ENCODE results near the gene KAT8. TPM values are rescaled to one million over a fixed set of nuclear protein-coding genes. Genes with fewer than 3 reads are reported as not detected.

Gene KAT8
- total and polyA plus RNA-seq, 12 donors: 51.9 to 107 (median 66.0) TPM

- 0% methylated on average over 69 of the region's 69 CpGs for WGBS, 2 donors
- H3K4me1 ChIP-seq: peaks cover 10 to 57% (median 42%) of the 10 kb centered on the region in 9 donors
- DNase-seq: peak; percentile 90 to 92
- H3K27ac ChIP-seq: peak within 1 kb of the TSS; percentile 89 to 99 (median 94)
- H3K36me3 ChIP-seq: peaks cover 0 to 31% (median 20%) of the 10 kb centered on the region in 9 donors
- peak; percentile 84 to 93 (median 90) for ATAC-seq
- intact Hi-C loops (cut with DNase I): loop anchor here in 6 of 10 donors (2.0 to 10.0 kb wide), 7 partner anchors 37 to 275 kb away; partner anchors contain the start of genes ARMC5 (in 3 of the 6), ZNF843 (in 3 of the 6), KAT8 (in 1 of the 6) and ZNF646 (in 1 of the 6)
- H3K27me3 ChIP-seq: no peaks in the 10 kb centered on the region
- H3K9me3 ChIP-seq: no peaks in the 10 kb centered on the region
- H3K4me3 ChIP-seq: peak within 1 kb of the TSS; percentile 71 to 94 (median 83)
- TF ChIP-seq, protein P1, sequence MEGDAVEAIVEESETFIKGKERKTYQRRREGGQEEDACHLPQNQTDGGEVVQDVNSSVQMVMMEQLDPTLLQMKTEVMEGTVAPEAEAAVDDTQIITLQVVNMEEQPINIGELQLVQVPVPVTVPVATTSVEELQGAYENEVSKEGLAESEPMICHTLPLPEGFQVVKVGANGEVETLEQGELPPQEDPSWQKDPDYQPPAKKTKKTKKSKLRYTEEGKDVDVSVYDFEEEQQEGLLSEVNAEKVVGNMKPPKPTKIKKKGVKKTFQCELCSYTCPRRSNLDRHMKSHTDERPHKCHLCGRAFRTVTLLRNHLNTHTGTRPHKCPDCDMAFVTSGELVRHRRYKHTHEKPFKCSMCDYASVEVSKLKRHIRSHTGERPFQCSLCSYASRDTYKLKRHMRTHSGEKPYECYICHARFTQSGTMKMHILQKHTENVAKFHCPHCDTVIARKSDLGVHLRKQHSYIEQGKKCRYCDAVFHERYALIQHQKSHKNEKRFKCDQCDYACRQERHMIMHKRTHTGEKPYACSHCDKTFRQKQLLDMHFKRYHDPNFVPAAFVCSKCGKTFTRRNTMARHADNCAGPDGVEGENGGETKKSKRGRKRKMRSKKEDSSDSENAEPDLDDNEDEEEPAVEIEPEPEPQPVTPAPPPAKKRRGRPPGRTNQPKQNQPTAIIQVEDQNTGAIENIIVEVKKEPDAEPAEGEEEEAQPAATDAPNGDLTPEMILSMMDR (IDR thresholded peaks at IDR 0.05): no peak
Observed at GRCh38 chr16:31179747-31180459, 62.4 kb downstream of the KAT8 start, which contains the start of gene FUS. Gene FUS, plus strand, starts transcription at chr16:31180139. Its CDS starts 76 bp downstream, at chr16:31180215.

Other genes starting within 250 kb of the KAT8 start
- 10 to 100 TPM; 24.2 to 31.3 (median 27.0) TPM for gene BCL7C, start 223.6 kb upstream of the KAT8 start, total RNA-seq
- 10 to 100 TPM; 30.5 to 68.8 TPM for gene BCL7C, start 223.6 kb upstream of the KAT8 start, polyA plus RNA-seq
- gene CTF1, start 221.1 kb upstream of the KAT8 start, total RNA-seq: 10 to 100 TPM in 9 of 10 donors, 1 to 10 TPM in 1; 8.6 to 28.2 (median 19.9) TPM
- 10 to 100 TPM in 1 of 2 donors, 1 to 10 TPM in 1; 6.5 to 10.4 TPM for gene CTF1, start 221.1 kb upstream of the KAT8 start, polyA plus RNA-seq
- 1 to 10 TPM; 4.1 to 8.7 (median 5.8) TPM for gene FBXL19, start 194.1 kb upstream of the KAT8 start, total RNA-seq
- 10 to 100 TPM in 1 of 2 donors, 1 to 10 TPM in 1; 5.4 to 14.1 TPM for gene FBXL19, start 194.1 kb upstream of the KAT8 start, polyA plus RNA-seq
- 10 to 100 TPM in 8 of 10 donors, 1 to 10 TPM in 2; 7.8 to 19.8 (median 11.4) TPM for gene ORAI3, start 168.6 kb upstream of the KAT8 start, total RNA-seq
- 10 to 100 TPM; 10.1 to 15.4 TPM for gene ORAI3, start 168.6 kb upstream of the KAT8 start, polyA plus RNA-seq
- 10 to 100 TPM in 2 of 10 donors, 1 to 10 TPM in 8; 7.5 to 11.4 (median 9.2) TPM for gene SETD1A, start 159.9 kb upstream of the KAT8 start, total RNA-seq
- gene SETD1A, start 159.9 kb upstream of the KAT8 start, polyA plus RNA-seq: 10 to 100 TPM in 1 of 2 donors, 1 to 10 TPM in 1; 5.8 to 11.2 TPM
- gene HSD3B7, start 132.5 kb upstream of the KAT8 start, total RNA-seq: 10 to 100 TPM in 1 of 10 donors, 1 to 10 TPM in 9; 3.3 to 13.3 (median 5.3) TPM
- gene HSD3B7, start 132.5 kb upstream of the KAT8 start, polyA plus RNA-seq: 10 to 100 TPM in 1 of 2 donors, 1 to 10 TPM in 1; 6.8 to 12.2 TPM
- 1 to 10 TPM in 6 of 10 donors, under 1 TPM in 4; 0.20 to 2.3 (median 1.1) TPM for gene STX1B, start 107.0 kb upstream of the KAT8 start, total RNA-seq
- under 1 TPM; 0.07 to 0.29 TPM for gene STX1B, start 107.0 kb upstream of the KAT8 start, polyA plus RNA-seq
- 10 to 100 TPM; 31.8 to 53.8 (median 38.6) TPM for gene STX4, start 84.1 kb upstream of the KAT8 start, total RNA-seq
- gene STX4, start 84.1 kb upstream of the KAT8 start, polyA plus RNA-seq: 10 to 100 TPM; 76.9 to 89.2 TPM
- gene ZNF668, start 43.4 kb upstream of the KAT8 start, total RNA-seq: 1 to 10 TPM; 3.6 to 8.2 (median 4.5) TPM
- gene ZNF668, start 43.4 kb upstream of the KAT8 start, polyA plus RNA-seq: 1 to 10 TPM; 7.2 to 7.6 TPM
- gene ZNF646, start 43.2 kb upstream of the KAT8 start, total RNA-seq: 10 to 100 TPM in 3 of 10 donors, 1 to 10 TPM in 7; 7.5 to 12.0 (median 8.7) TPM
- gene ZNF646, start 43.2 kb upstream of the KAT8 start, polyA plus RNA-seq: 1 to 10 TPM; 2.7 to 7.6 TPM
- 1 to 10 TPM in 1 of 10 donors, under 1 TPM in 9; 0.21 to 1.4 (median 0.50) TPM for gene PRSS53, start 28.7 kb upstream of the KAT8 start, total RNA-seq
- 1 to 10 TPM in 1 of 2 donors, under 1 TPM in 1; 0.46 to 2.9 TPM for gene PRSS53, start 28.7 kb upstream of the KAT8 start, polyA plus RNA-seq
- gene VKORC1, start 22.9 kb upstream of the KAT8 start, total RNA-seq: 10 to 100 TPM; 27.0 to 68.1 (median 31.8) TPM
- 100 to 1,000 TPM in 1 of 2 donors, 10 to 100 TPM in 1; 46.2 to 139 TPM for gene VKORC1, start 22.9 kb upstream of the KAT8 start, polyA plus RNA-seq
- gene BCKDK, start 9.3 kb upstream of the KAT8 start, total RNA-seq: 10 to 100 TPM; 62.8 to 90.9 (median 74.7) TPM
- gene BCKDK, start 9.3 kb upstream of the KAT8 start, polyA plus RNA-seq: 10 to 100 TPM; 26.1 to 57.2 TPM
- gene PRSS8, start 18.1 kb downstream of the KAT8 start, total RNA-seq: under 1 TPM in 4 of 10 donors, not detected in 6; 0.15 to 0.57 (median 0.25) TPM
- under 1 TPM in 1 of 2 donors, not detected in 1; 0.09 TPM for gene PRSS8, start 18.1 kb downstream of the KAT8 start, polyA plus RNA-seq
- gene PRSS36, start 32.4 kb downstream of the KAT8 start, total RNA-seq: 1 to 10 TPM in 6 of 10 donors, under 1 TPM in 4; 0.30 to 3.1 (median 1.3) TPM
- gene PRSS36, start 32.4 kb downstream of the KAT8 start, polyA plus RNA-seq: 1 to 10 TPM; 1.2 to 3.4 TPM
- gene FUS, start 62.5 kb downstream of the KAT8 start, total RNA-seq: 100 to 1,000 TPM; 127 to 174 (median 140) TPM
- gene FUS, start 62.5 kb downstream of the KAT8 start, polyA plus RNA-seq: 100 to 1,000 TPM; 116 to 240 TPM
- gene PYCARD, start 85.1 kb downstream of the KAT8 start, total RNA-seq: 10 to 100 TPM in 2 of 10 donors, 1 to 10 TPM in 8; 1.7 to 26.1 (median 2.8) TPM
- gene PYCARD, start 85.1 kb downstream of the KAT8 start, polyA plus RNA-seq: 10 to 100 TPM in 1 of 2 donors, 1 to 10 TPM in 1; 8.3 to 13.9 TPM
- 1 to 10 TPM in 6 of 10 donors, under 1 TPM in 4; 0.61 to 4.8 (median 1.2) TPM for gene TRIM72, start 96.5 kb downstream of the KAT8 start, total RNA-seq
- gene TRIM72, start 96.5 kb downstream of the KAT8 start, polyA plus RNA-seq: 1 to 10 TPM in 1 of 2 donors, under 1 TPM in 1; 0.51 to 1.2 TPM
- gene PYDC1, start 99.5 kb downstream of the KAT8 start, total RNA-seq: not detected
- gene PYDC1, start 99.5 kb downstream of the KAT8 start, polyA plus RNA-seq: not detected
- 10 to 100 TPM in 2 of 10 donors, 1 to 10 TPM in 8; 1.2 to 24.1 (median 3.2) TPM for gene ITGAM, start 142.3 kb downstream of the KAT8 start, total RNA-seq
- gene ITGAM, start 142.3 kb downstream of the KAT8 start, polyA plus RNA-seq: 1 to 10 TPM; 1.8 to 3.4 TPM
- 10 to 100 TPM in 1 of 10 donors, 1 to 10 TPM in 7, under 1 TPM in 2; 0.79 to 18.5 (median 2.2) TPM for gene ITGAX, start 237.5 kb downstream of the KAT8 start, total RNA-seq
- 1 to 10 TPM; 1.3 to 1.6 TPM for gene ITGAX, start 237.5 kb downstream of the KAT8 start, polyA plus RNA-seq

All from heart right ventricle (tissue), 16 donors.